ENCODE results near the gene PTPRG.

The PTPRG gene

DNA sequence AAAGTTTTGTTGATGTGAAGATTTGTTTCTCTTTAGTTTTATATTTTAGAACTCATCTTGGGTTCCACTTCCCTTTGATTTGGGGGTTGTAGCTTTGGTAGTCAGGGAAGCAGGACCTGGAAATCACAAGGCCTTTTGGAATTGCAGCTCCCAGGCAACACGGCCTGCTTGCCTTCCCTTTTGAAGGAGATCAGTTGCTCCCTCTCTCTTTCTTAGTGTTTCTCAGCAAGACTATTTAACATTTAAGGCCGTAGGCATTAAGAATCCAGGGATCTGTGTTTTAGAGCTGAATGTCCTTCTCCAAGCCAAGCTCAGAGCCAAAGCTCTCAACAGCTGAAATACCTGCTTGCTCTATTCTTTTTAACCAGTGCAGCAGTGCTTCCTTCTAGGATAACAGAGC, 310.3 kb downstream of the PTPRG start:
- Histone ChIP-seq H3K9me3 (ENCODE audit: control insufficient read depth, low read length) (no peaks in the 10 kb centered on the region), H3K27me3 (replicated peaks; ENCODE audit: control insufficient read depth, insufficient read depth, low read length, poor library complexity, severe bottlenecking) (no peaks in the 10 kb centered on the region), H3K27ac (ENCODE audit: insufficient read depth, low read length, poor library complexity, severe bottlenecking) (no peak overlapping the region), H3K4me1 (ENCODE audit: control insufficient read depth, insufficient read depth, low read length, poor library complexity, severe bottlenecking) (no peaks in the 10 kb centered on the region), H3K36me3 (ENCODE audit: control insufficient read depth, insufficient read depth, low read length) (no peaks in the 10 kb centered on the region), H3K4me3 (ENCODE audit: insufficient read depth, low read depth, low read length, poor library complexity, severe bottlenecking) (no peak overlapping the region)
- no peak for DNase-seq

DNA sequence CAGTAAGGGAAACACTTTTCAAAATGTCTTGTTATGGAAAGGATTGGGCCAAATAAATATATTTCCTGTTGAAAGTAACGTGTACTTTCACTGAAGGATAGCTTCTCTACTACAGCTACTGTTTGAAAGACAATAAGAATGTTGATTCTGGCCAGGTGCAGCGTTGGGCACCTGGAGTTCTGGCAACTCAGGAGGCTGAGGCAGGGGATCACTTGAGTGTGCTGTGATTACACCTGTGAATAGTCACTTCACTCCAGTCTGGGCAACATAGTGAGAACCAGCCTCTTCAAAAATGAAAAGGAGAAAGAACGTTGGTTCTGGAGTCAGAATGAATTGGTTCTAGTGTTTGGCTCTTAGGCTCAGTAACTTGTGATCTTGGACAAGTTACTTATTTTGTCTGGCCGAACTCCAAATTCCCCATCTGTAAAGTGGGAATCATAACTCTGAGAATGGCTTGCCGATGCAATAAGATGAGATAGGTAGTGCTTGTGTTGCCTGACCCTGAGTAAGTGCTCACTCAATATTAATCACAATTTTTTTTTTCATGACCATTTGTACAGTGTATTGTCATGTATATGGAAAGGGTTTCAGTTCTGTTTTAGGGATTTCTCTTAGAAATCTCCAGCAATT, 310.8 kb downstream of the PTPRG start:
- DNase-seq: no peak
- H3K4me3 ChIP-seq (ENCODE audit: insufficient read depth, low read depth, low read length, poor library complexity, severe bottlenecking): no peak overlapping the region
- no peaks in the 10 kb centered on the region for H3K27me3 ChIP-seq (replicated peaks; ENCODE audit: control insufficient read depth, insufficient read depth, low read length, poor library complexity, severe bottlenecking)
- no peaks in the 10 kb centered on the region for H3K9me3 ChIP-seq (ENCODE audit: control insufficient read depth, low read length)
- no peak overlapping the region for H3K27ac ChIP-seq (ENCODE audit: insufficient read depth, low read length, poor library complexity, severe bottlenecking)
- H3K4me1 ChIP-seq (ENCODE audit: control insufficient read depth, insufficient read depth, low read length, poor library complexity, severe bottlenecking): no peaks in the 10 kb centered on the region
- no peaks in the 10 kb centered on the region for H3K36me3 ChIP-seq (ENCODE audit: control insufficient read depth, insufficient read depth, low read length)

DNA sequence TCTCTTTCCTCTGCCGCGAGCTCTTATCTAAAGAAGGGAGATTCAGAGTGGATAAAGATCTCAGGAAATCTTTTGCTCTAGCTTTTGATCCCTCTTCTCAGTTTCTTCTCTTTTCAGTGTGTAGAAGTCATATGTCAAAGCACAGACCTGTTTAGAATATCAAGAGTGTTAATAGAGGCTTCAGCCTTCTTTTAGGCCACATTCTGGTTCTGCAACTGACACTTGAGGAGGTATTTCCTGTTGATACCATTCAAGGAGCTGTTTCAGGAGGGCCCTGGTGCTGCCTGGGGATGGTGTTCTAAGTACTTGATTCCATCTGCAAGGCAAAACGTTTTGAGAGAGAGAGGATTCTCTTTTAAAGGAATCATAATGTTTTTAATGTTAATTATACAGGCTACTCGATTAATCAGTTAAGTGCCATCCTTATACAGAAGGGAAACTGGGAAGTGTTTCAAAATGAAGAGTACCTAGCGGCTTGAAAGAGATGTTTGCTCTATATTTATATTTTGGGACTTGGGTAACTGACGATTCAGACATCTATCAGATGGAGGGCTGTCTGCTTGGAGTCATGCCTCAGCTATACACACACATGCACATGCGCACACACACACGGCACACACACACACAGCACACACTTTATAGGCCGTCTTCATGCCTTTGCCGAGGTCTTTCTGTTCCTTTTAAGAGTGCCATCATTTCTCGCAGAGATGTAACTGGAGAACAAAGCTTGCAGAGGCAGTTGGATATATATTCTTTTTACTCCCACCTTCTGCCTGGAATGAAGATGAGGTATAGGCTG, 313.9 kb downstream of the PTPRG start:
- DNase-seq: no peak
- no peaks in the 10 kb centered on the region for H3K4me1 ChIP-seq (ENCODE audit: control insufficient read depth, insufficient read depth, low read length, poor library complexity, severe bottlenecking)
- no peak overlapping the region for H3K27ac ChIP-seq (ENCODE audit: insufficient read depth, low read length, poor library complexity, severe bottlenecking)
- H3K4me3 ChIP-seq (ENCODE audit: insufficient read depth, low read depth, low read length, poor library complexity, severe bottlenecking): no peak overlapping the region
- no peaks in the 10 kb centered on the region for H3K27me3 ChIP-seq (replicated peaks; ENCODE audit: control insufficient read depth, insufficient read depth, low read length, poor library complexity, severe bottlenecking)
- H3K9me3 ChIP-seq (ENCODE audit: control insufficient read depth, low read length): no peaks in the 10 kb centered on the region
- H3K36me3 ChIP-seq (ENCODE audit: control insufficient read depth, insufficient read depth, low read length): no peaks in the 10 kb centered on the region

DNA sequence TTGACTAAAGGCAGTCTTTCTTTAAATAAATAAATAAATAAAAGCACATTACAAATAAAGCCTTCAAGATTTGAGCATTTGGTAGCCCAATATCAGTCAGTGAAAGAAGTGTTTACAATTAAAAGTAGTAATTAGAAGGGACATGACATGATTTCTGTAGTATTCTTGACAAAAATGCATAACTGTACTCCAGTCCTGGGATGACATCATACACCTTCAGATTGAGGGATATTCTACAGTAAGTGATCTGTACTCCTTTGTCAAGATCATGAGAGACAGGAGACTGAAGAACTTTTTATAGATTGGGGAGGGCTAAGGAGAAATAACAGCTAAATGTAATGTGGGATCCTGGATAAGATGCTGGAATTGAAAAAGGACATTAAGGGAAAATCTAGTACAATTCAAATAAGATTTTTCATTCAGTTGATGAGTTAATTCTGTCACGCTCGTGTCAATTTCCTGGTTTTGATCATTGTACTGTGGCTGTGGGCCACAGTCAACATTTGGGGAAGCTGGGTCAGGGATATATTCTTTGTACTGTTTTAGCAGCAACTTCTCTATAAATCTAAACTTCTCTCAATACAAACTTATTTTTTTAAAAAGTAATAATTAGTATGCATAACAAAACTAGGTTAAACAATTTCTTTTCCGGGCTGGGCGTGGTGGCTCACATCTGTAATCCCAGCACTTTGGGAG, 314.8 kb downstream of the PTPRG start:
- Histone ChIP-seq H3K27me3 (replicated peaks; ENCODE audit: control insufficient read depth, insufficient read depth, low read length, poor library complexity, severe bottlenecking) (no peaks in the 10 kb centered on the region), H3K4me3 (ENCODE audit: insufficient read depth, low read depth, low read length, poor library complexity, severe bottlenecking) (no peak overlapping the region), H3K36me3 (ENCODE audit: control insufficient read depth, insufficient read depth, low read length) (no peaks in the 10 kb centered on the region), H3K4me1 (ENCODE audit: control insufficient read depth, insufficient read depth, low read length, poor library complexity, severe bottlenecking) (no peaks in the 10 kb centered on the region), H3K9me3 (ENCODE audit: control insufficient read depth, low read length) (no peaks in the 10 kb centered on the region), H3K27ac (ENCODE audit: insufficient read depth, low read length, poor library complexity, severe bottlenecking) (no peak overlapping the region)
- DNase-seq: no peak

DNA sequence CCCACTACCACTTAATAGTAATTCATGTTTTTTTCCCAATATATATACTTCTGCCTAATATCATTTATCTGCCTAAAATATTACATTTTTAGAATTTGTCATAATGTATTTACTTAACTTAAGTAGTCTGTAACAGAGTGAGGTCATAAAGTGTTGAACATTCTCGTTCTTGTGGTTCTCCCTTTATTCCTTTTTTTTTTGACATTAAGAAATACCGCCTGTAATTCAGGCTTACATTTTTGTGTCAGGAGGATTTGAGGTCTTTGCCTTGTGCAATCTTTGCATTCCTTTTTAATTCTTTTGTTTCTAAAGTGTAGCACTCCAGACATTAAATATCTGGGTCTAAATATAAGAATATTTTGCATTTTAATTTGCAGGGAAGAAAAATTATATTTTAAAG, 315.4 kb downstream of the PTPRG start:
- Histone ChIP-seq H3K4me3 (ENCODE audit: insufficient read depth, low read depth, low read length, poor library complexity, severe bottlenecking) (no peak overlapping the region), H3K36me3 (ENCODE audit: control insufficient read depth, insufficient read depth, low read length) (no peaks in the 10 kb centered on the region)
- DNase-seq: no peak

DNA sequence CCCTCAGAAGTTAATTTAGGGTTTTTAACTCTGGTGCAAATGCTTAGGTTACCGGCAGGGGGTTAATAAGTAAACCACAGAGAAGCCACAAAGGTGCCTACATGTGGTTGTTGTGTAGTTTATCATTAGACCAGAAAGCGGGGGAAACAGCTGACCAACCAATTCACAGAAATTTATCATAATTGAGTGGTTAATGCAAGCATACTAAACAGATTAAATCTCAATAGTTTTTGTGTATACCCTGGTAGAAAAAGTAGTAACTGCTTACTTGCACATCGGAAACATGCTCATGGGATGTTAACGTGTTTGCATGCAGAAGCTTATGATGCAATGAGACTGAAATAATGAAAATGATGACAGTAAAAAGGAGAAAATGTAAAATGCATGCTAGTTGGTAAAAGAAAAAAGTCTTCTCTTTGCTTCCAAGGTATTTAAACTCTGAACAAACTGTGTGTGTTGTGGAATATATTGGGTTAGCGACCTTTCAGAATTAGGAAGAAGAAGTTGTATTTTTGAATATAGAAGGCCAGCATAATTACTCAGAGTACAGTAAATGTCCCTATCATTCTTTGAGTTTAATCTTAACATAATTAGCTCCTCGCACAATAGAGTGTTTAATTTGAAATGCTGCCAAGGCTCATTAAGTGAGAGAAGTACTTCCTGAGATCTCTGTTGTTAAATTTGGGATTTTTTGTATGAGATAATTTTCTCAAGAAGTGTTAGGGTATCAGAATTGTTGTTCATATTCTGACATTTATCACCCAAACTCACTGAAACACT, 316.2 kb downstream of the PTPRG start:
- Histone ChIP-seq H3K27ac (ENCODE audit: insufficient read depth, low read length, poor library complexity, severe bottlenecking) (no peak overlapping the region), H3K9me3 (ENCODE audit: control insufficient read depth, low read length) (no peaks in the 10 kb centered on the region), H3K4me3 (ENCODE audit: insufficient read depth, low read depth, low read length, poor library complexity, severe bottlenecking) (no peak overlapping the region), H3K36me3 (ENCODE audit: control insufficient read depth, insufficient read depth, low read length) (no peaks in the 10 kb centered on the region), H3K4me1 (ENCODE audit: control insufficient read depth, insufficient read depth, low read length, poor library complexity, severe bottlenecking) (no peaks in the 10 kb centered on the region), H3K27me3 (replicated peaks; ENCODE audit: control insufficient read depth, insufficient read depth, low read length, poor library complexity, severe bottlenecking) (no peaks in the 10 kb centered on the region)
- no peak for DNase-seq

More for the DNA sequence above, 315.4 kb downstream of the PTPRG start:
- Histone ChIP-seq H3K9me3 (ENCODE audit: control insufficient read depth, low read length) (no peaks in the 10 kb centered on the region), H3K27ac (ENCODE audit: insufficient read depth, low read length, poor library complexity, severe bottlenecking) (no peak overlapping the region), H3K4me1 (ENCODE audit: control insufficient read depth, insufficient read depth, low read length, poor library complexity, severe bottlenecking) (no peaks in the 10 kb centered on the region), H3K27me3 (replicated peaks; ENCODE audit: control insufficient read depth, insufficient read depth, low read length, poor library complexity, severe bottlenecking) (no peaks in the 10 kb centered on the region)

DNA sequence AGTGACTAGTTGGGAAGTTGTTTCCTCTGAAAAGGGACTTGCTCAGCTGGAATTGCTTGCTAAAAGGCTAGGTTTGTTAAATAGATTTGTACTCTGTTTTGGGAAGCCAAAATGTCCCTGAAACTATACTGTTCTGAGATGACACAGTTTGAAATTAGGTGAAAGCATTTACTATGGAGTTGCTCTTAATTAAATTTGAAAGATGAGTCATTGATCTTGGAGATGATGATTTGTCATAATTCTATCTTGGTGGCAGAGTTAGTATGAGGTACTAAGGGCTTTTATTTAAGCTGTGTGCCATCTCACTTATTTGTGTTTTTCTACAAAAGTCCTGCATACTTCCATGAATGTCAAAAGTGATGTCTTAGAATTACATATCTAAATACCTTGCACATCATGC, 320.9 kb downstream of the PTPRG start:
- Histone ChIP-seq H3K9me3 (ENCODE audit: control insufficient read depth, low read length) (no peaks in the 10 kb centered on the region), H3K27ac (ENCODE audit: insufficient read depth, low read length, poor library complexity, severe bottlenecking) (no peak overlapping the region), H3K27me3 (replicated peaks; ENCODE audit: control insufficient read depth, insufficient read depth, low read length, poor library complexity, severe bottlenecking) (no peaks in the 10 kb centered on the region), H3K4me3 (ENCODE audit: insufficient read depth, low read depth, low read length, poor library complexity, severe bottlenecking) (no peak overlapping the region), H3K4me1 (ENCODE audit: control insufficient read depth, insufficient read depth, low read length, poor library complexity, severe bottlenecking) (no peaks in the 10 kb centered on the region), H3K36me3 (ENCODE audit: control insufficient read depth, insufficient read depth, low read length) (no peaks in the 10 kb centered on the region)
- DNase-seq: no peak

DNA sequence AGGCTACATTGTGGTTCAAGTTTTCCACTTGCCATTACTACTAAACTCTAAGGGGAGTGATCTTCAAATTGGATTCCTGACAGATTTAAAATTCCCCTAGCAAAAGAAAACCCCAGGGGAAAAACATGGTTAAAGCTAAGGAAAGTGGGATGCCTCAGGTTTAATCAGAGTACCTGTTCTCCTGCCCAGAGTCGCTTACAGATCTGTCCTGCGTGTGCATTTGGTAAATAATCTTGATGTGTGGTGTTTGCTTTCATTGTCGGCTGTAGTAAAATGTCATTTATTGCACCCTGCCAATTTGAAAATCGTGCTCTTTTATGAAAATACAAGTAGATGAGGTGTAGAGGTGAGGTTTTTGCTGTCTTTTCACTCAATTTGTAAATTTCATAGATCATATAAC, 323.4 kb downstream of the PTPRG start:
- H3K9me3 ChIP-seq (ENCODE audit: control insufficient read depth, low read length): no peaks in the 10 kb centered on the region
- H3K27me3 ChIP-seq (replicated peaks; ENCODE audit: control insufficient read depth, insufficient read depth, low read length, poor library complexity, severe bottlenecking): no peaks in the 10 kb centered on the region
- no peak overlapping the region for H3K27ac ChIP-seq (ENCODE audit: insufficient read depth, low read length, poor library complexity, severe bottlenecking)

DNA sequence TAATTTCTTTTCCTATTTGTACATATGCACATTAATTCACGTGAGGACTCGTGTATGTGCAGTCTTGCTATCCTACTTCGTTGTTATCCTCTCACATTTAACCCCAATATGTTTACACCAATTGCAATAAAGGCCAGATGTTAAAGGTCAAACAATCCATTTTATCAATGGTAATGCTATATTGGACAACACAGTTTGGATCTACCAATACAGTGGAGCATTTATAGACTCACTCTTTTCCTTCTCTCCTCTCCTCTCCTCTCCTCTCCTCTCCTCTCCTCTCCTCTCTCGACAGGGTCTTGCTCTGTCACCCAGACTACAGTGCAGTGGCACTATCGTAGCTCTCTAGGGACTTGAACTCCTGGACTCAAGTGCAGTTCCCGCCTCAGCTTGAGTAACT, 324.0 kb downstream of the PTPRG start:
- Histone ChIP-seq H3K27ac (ENCODE audit: insufficient read depth, low read length, poor library complexity, severe bottlenecking) (no peak overlapping the region), H3K36me3 (ENCODE audit: control insufficient read depth, insufficient read depth, low read length) (no peaks in the 10 kb centered on the region), H3K9me3 (ENCODE audit: control insufficient read depth, low read length) (no peaks in the 10 kb centered on the region), H3K4me3 (ENCODE audit: insufficient read depth, low read depth, low read length, poor library complexity, severe bottlenecking) (no peak overlapping the region), H3K4me1 (ENCODE audit: control insufficient read depth, insufficient read depth, low read length, poor library complexity, severe bottlenecking) (no peaks in the 10 kb centered on the region), H3K27me3 (replicated peaks; ENCODE audit: control insufficient read depth, insufficient read depth, low read length, poor library complexity, severe bottlenecking) (no peaks in the 10 kb centered on the region)
- DNase-seq: no peak

More for the DNA sequence above, 323.4 kb downstream of the PTPRG start:
- Histone ChIP-seq H3K4me1 (ENCODE audit: control insufficient read depth, insufficient read depth, low read length, poor library complexity, severe bottlenecking) (no peaks in the 10 kb centered on the region), H3K36me3 (ENCODE audit: control insufficient read depth, insufficient read depth, low read length) (no peaks in the 10 kb centered on the region), H3K4me3 (ENCODE audit: insufficient read depth, low read depth, low read length, poor library complexity, severe bottlenecking) (no peak overlapping the region)
- DNase-seq: no peak
